Astrocyte (in vitro differentiated cells and primary cell): Measurements from ENCODE around the gene RRP1.

ENCODE experiments used
- EZH2 ChIP-seq: IDR thresholded peaks from 2 replicates; pipeline ENCODE4 v1.6.1; 2012; ENCODE audit warnings: mild to moderate bottlenecking, low read length, inconsistent platforms; ENCODE audit not compliant: insufficient read depth
- TF ChIP-seq, protein P1 (sequence below): IDR thresholded peaks from 2 replicates; pipeline ENCODE4 v1.5.1; 2011; ENCODE audit warnings: low read depth, mild to moderate bottlenecking, inconsistent platforms, low read length, moderate library complexity; ENCODE audit not compliant: insufficient read depth

- TF ChIP-seq, protein P1, sequence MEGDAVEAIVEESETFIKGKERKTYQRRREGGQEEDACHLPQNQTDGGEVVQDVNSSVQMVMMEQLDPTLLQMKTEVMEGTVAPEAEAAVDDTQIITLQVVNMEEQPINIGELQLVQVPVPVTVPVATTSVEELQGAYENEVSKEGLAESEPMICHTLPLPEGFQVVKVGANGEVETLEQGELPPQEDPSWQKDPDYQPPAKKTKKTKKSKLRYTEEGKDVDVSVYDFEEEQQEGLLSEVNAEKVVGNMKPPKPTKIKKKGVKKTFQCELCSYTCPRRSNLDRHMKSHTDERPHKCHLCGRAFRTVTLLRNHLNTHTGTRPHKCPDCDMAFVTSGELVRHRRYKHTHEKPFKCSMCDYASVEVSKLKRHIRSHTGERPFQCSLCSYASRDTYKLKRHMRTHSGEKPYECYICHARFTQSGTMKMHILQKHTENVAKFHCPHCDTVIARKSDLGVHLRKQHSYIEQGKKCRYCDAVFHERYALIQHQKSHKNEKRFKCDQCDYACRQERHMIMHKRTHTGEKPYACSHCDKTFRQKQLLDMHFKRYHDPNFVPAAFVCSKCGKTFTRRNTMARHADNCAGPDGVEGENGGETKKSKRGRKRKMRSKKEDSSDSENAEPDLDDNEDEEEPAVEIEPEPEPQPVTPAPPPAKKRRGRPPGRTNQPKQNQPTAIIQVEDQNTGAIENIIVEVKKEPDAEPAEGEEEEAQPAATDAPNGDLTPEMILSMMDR = no peak
- no peak for TF ChIP-seq EZH2
Measured at GRCh38 chr21:43794311-43794710, 4.9 kb downstream of the RRP1 start.
